Measurements from ENCODE around the gene SHOX.

- TF ChIP-seq MAX (IDR thresholded peaks at IDR 0.05) (no peak), CTCF (IDR thresholded peaks at IDR 0.05 in 2 of 3, conservative IDR thresholded peaks at IDR 0.05 in 1 of 3; ENCODE audit: borderline replicate concordance in 1 of 3, insufficient read depth in 1 of 3, low read depth in 2 of 3, low read length in 2 of 3) (no peak)
Observed at GRCh38 chrX:646796-647195, 16.2 kb downstream of the SHOX start.
